AG09309 (cell line): ENCODE data around the gene SRP14.
A peak's percentile ranks its signal among the peaks of the same experiment; 100 is the strongest.

Experiments
- DNase-seq: peaks from one replicate; pipeline ENCODE4 v3.0.0-alpha.2; 2010; ENCODE audit warnings: low read depth
- H3K4me3 ChIP-seq: 2 replicates; pipeline ENCODE4 v1.5.1; 2011; ENCODE audit warnings: mild to moderate bottlenecking, low read depth, low read length, moderate library complexity; ENCODE audit not compliant: control insufficient read depth
- CTCF ChIP-seq: IDR thresholded peaks from 2 replicates; pipeline ENCODE4 v1.5.1; 2011; ENCODE audit warnings: mild to moderate bottlenecking, low read depth, low read length, inconsistent platforms; ENCODE audit not compliant: insufficient read depth, control insufficient read depth; ENCODE audit errors: missing control alignments

Gene SRP14

GRCh38 chr15:40047415-40048210, 8.6 kb upstream of the SRP14 start:
- TF ChIP-seq CTCF, result no peak
- H3K4me3 ChIP-seq, result no peak overlapping the region
- no peak for DNase-seq

GRCh38 chr15:40046721-40047414, 7.9 kb upstream of the SRP14 start:
- no peak for TF ChIP-seq CTCF
- DNase-seq, result no peak
- no peak overlapping the region for H3K4me3 ChIP-seq

- no peak overlapping the region for H3K4me3 ChIP-seq
- TF ChIP-seq CTCF, result no peak
- no peak for DNase-seq
Observed at GRCh38 chr15:40045572-40046217, 6.7 kb upstream of the SRP14 start.

GRCh38 chr15:40044717-40045571, 6.0 kb upstream of the SRP14 start:
- TF ChIP-seq CTCF, result peak; percentile 97
- no peak for DNase-seq
- peak overlapping the region; percentile 27 for H3K4me3 ChIP-seq

- DNase-seq, result no peak
- TF ChIP-seq CTCF, result no peak
- no peak overlapping the region for H3K4me3 ChIP-seq
Observed at GRCh38 chr15:40043927-40044716, 5.1 kb upstream of the SRP14 start.
